ENCODE measurements around the gene JUNB. TPM values are rescaled to one million over a fixed set of nuclear protein-coding genes. Genes with fewer than 3 reads are reported as not detected.

JUNB gene
- total RNA-seq, 2 experiments from 2014 or later: 292 to 299 TPM

DNA sequence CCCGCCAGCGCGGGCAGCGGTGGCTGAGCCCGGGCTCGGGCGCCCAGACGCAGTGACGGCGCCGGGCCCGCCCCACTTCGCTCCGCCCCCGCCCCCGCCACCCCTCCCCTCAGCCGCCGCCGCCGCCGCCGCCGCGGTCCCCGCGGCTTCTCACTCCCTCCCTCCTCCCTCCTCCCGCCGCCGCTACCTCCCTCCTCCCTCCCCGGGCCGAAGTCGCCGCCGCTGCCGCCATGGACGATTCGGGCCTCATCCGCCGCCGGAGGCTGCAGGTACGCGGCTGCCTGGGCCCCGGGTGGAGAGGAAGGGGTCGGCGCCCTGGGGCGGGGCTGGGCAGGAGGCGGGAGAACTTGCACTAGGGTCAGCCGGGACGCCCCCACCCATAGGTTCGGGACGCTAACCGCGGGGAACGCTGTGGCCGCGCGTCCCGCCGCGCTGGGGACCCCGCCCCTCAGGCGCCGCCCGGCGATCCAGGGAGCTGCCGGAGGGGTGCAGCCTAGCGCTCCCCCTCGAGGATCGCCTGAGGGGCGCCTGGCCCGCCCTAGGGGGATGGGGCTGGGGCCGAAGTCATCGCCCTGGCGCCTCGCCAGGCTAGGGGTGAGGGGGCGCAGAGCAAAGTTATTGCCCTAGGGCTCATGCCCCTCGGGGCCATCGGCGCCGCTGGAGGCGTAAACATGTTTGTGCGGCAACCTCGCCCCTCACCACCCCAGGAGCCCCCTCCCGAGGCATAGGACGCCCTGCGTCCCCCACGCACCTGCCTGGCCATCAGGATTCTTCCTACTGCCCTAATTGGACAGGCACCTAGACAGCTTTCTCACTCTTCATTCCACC, 42.7 kb downstream of the JUNB start:
- Mint-ChIP-seq H3K4me1 (ENCODE audit: low read depth) (peaks cover 24% of the 10 kb centered on the region), H3K27me3 (peaks cover 74% of the 10 kb centered on the region), H3K36me3 (ENCODE audit: low read depth) (no peaks in the 10 kb centered on the region), H3K27ac (no peak overlapping the region), H3K4me3 (peak overlapping the region; percentile 31), H3K9me3 (peaks cover 1% of the 10 kb centered on the region)
- DNase-seq: peak; percentile 31
- CTCF ChIA-PET: interaction anchor here (0.8 to 1.5 kb wide), 5 partner anchors 9 to 101 kb away, joined by 3 to 13 read pairs (median 5); no protein-coding TSS in a partner anchor
- POLR2A ChIA-PET: interaction anchor here (1.3 to 1.4 kb wide), 3 partner anchors 9 to 99 kb away, joined by 3 read pairs; partner anchors contain the start of genes FARSA and GET3
- ATAC-seq: no peak
- no peak for TF ChIP-seq CTCF (IDR thresholded peaks at IDR 0.05)
- intact Hi-C loops (cut with micrococcal nuclease): no loop called here

DNA sequence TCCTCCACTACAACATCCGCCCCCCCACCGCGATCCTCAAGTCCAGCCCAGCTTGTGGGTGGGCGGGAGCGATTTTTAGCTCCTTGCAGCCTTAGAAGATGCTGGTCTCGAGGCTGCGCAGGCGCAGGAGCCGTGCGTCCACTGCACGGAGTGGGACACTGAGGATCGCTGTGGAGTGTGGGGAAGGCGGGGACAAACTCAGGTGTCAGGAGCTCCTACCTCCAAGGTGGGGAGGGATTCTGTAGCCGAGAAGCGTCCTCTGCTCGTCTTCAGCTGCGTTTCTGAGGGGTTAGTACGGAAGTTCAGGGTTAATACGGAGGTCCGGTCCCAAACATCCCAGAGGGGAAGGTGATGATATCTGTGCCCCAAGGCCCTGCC, 43.3 kb downstream of the JUNB start, which contains the start of gene RTBDN:
TSS of gene RTBDN (minus strand) at position 14 of the 378 bp plus-strand sequence. CDS start 4,600 bp downstream, outside the sequence.
- DNase-seq: peak; percentile 63
- no peak for TF ChIP-seq CTCF (IDR thresholded peaks at IDR 0.05)
- peaks cover 1% of the 10 kb centered on the region for H3K9me3 Mint-ChIP-seq
- intact Hi-C loops (cut with micrococcal nuclease): no loop called here
- ChIA-PET CTCF (interaction anchor here (0.8 to 1.5 kb wide), 5 partner anchors 10 to 101 kb away, joined by 3 to 13 read pairs (median 5); no protein-coding TSS in a partner anchor), POLR2A (interaction anchor here (1.3 to 1.4 kb wide), 3 partner anchors 10 to 99 kb away, joined by 3 read pairs; partner anchors contain the start of genes FARSA and GET3)
- H3K4me1 Mint-ChIP-seq (ENCODE audit: low read depth): peaks cover 30% of the 10 kb centered on the region
- peak within 1 kb of the TSS; percentile 31 for H3K4me3 Mint-ChIP-seq
- no peaks in the 10 kb centered on the region for H3K36me3 Mint-ChIP-seq (ENCODE audit: low read depth)
- ATAC-seq: no peak
- H3K27me3 Mint-ChIP-seq: peaks cover 76% of the 10 kb centered on the region
- no peak within 1 kb of the TSS for H3K27ac Mint-ChIP-seq

DNA sequence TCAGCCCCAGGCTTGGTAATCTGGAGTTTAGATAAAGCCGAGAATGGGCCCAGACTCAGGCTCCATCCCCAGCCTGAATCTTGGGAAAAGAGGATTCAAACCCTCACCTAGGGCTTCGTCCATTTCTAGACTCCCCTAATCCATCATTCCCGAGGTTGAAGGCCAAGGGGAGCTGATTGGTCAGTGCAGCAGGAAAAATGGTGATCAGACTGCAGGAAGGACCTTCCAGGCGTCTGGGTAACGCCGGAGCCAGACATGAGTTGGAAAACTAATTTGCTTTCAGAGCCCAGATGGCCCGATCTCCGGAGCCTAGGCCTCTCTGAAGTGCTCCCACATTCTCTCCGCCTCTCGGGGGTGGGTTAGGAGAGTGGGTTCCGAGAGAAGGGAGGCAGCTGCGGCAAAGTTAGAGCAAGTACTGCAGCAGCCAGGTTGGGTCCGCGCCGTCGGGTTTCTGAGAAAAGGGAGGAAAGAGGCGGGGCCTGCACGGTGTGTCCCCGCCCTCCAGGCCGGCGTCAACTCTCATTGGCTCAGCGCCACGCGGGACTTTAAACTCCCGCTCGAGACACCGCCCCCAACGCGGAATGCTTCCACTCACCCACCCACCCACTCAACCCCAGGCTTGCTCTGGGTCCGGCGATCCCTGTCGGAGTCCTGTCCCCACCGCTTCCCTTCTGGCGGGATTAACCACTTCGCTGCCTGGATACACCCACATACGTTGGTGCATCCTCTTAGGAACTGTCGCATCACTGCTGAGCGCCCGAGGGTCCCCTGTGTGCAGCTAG, 43.9 kb downstream of the JUNB start:
- no peak for TF ChIP-seq CTCF (IDR thresholded peaks at IDR 0.05)
- intact Hi-C loops (cut with micrococcal nuclease): no loop called here
- POLR2A ChIA-PET: interaction anchor here (1.3 to 1.4 kb wide), 3 partner anchors 11 to 98 kb away, joined by 3 read pairs; partner anchors contain the start of genes FARSA and GET3
- Mint-ChIP-seq H3K4me3 (no peak overlapping the region), H3K27me3 (peaks cover 76% of the 10 kb centered on the region), H3K36me3 (ENCODE audit: low read depth) (no peaks in the 10 kb centered on the region), H3K27ac (no peak overlapping the region), H3K9me3 (peaks cover 1% of the 10 kb centered on the region), H3K4me1 (ENCODE audit: low read depth) (peaks cover 32% of the 10 kb centered on the region)
- ATAC-seq (no peak), DNase-seq (peak; percentile 51)
- CTCF ChIA-PET: interaction anchor here (1.0 to 1.5 kb wide), 3 partner anchors 11 to 78 kb away, joined by 3 to 13 read pairs (median 5); no protein-coding TSS in a partner anchor

DNA sequence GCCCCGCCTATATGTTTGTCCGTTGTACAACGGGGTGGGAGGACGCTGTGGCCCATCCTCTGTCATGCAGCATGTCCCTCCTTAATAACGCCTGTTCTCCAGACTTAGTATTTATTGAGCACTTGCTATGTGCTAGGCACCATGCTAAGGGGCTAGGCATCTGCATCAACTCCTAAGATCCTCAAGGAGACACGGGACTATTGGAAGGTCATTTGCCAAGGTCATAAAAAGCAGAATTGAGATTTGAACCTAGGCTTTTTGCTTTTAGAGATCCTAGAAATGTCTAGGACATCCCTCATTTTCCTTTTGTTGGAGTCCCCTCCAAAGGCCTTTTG, 45.2 kb downstream of the JUNB start:
- H3K27ac Mint-ChIP-seq: no peak overlapping the region
- H3K4me1 Mint-ChIP-seq (ENCODE audit: low read depth): peaks cover 44% of the 10 kb centered on the region
- TF ChIP-seq CTCF (IDR thresholded peaks at IDR 0.05): no peak
- no peak for DNase-seq
- no peak overlapping the region for H3K4me3 Mint-ChIP-seq
- H3K9me3 Mint-ChIP-seq: peaks cover 1% of the 10 kb centered on the region
- POLR2A ChIA-PET: no interaction called here
- no peaks in the 10 kb centered on the region for H3K36me3 Mint-ChIP-seq (ENCODE audit: low read depth)
- CTCF ChIA-PET: interaction anchor here (0.9 to 2.2 kb wide), 11 partner anchors 8 to 78 kb away, joined by 3 to 13 read pairs (median 5); no protein-coding TSS in a partner anchor
- ATAC-seq: no peak
- intact Hi-C loops (cut with micrococcal nuclease): no loop called here
- peaks cover 79% of the 10 kb centered on the region for H3K27me3 Mint-ChIP-seq
